ENCODE results near the gene NOVA1.

NOVA1 gene

GRCh38 chr14:26463136-26463535 is 134.7 kb downstream of the NOVA1 start:
- Histone ChIP-seq H3K36me3 (ENCODE audit: control insufficient read depth, insufficient read depth, low read length) (no peaks in the 10 kb centered on the region), H3K4me3 (ENCODE audit: insufficient read depth, low read depth, low read length) (no peak overlapping the region), H3K27me3 (ENCODE audit: control insufficient read depth, insufficient read depth, low read length, poor library complexity, severe bottlenecking) (no peaks in the 10 kb centered on the region), H3K27ac (ENCODE audit: insufficient read depth, low read depth, low read length, poor library complexity, severe bottlenecking) (no peak overlapping the region), H3K9me3 (ENCODE audit: control insufficient read depth, low read length) (no peaks in the 10 kb centered on the region), H3K4me1 (ENCODE audit: control insufficient read depth, insufficient read depth, low read length) (no peaks in the 10 kb centered on the region)
- WGBS, 2 experiments: 100% methylated on average over 2 of the region's 2 CpGs; no CpG with 5 or more reads in 1 of the 2 experiments

- 92 to 94% methylated on average over 3 of the region's 3 CpGs for WGBS, 2 experiments
- Histone ChIP-seq H3K4me1 (ENCODE audit: control insufficient read depth, insufficient read depth, low read length) (no peaks in the 10 kb centered on the region), H3K4me3 (ENCODE audit: insufficient read depth, low read depth, low read length) (no peak overlapping the region), H3K36me3 (ENCODE audit: control insufficient read depth, insufficient read depth, low read length) (no peaks in the 10 kb centered on the region), H3K9me3 (ENCODE audit: control insufficient read depth, low read length) (no peaks in the 10 kb centered on the region), H3K27me3 (ENCODE audit: control insufficient read depth, insufficient read depth, low read length, poor library complexity, severe bottlenecking) (no peaks in the 10 kb centered on the region), H3K27ac (ENCODE audit: insufficient read depth, low read depth, low read length, poor library complexity, severe bottlenecking) (no peak overlapping the region)
Observed at GRCh38 chr14:26454105-26454504, 143.7 kb downstream of the NOVA1 start.

GRCh38 chr14:26448181-26448855 is 149.5 kb downstream of the NOVA1 start:
- Histone ChIP-seq H3K36me3 (ENCODE audit: control insufficient read depth, insufficient read depth, low read length) (no peaks in the 10 kb centered on the region), H3K9me3 (ENCODE audit: control insufficient read depth, low read length) (no peaks in the 10 kb centered on the region), H3K27me3 (ENCODE audit: control insufficient read depth, insufficient read depth, low read length, poor library complexity, severe bottlenecking) (no peaks in the 10 kb centered on the region), H3K4me1 (ENCODE audit: control insufficient read depth, insufficient read depth, low read length) (no peaks in the 10 kb centered on the region), H3K27ac (ENCODE audit: insufficient read depth, low read depth, low read length, poor library complexity, severe bottlenecking) (no peak overlapping the region), H3K4me3 (ENCODE audit: insufficient read depth, low read depth, low read length) (no peak overlapping the region)
- WGBS, 2 experiments: 92 to 94% methylated on average over 5 of the region's 5 CpGs

- no peaks in the 10 kb centered on the region for H3K4me1 ChIP-seq (ENCODE audit: control insufficient read depth, insufficient read depth, low read length)
- no peak overlapping the region for H3K27ac ChIP-seq (ENCODE audit: insufficient read depth, low read depth, low read length, poor library complexity, severe bottlenecking)
- no peaks in the 10 kb centered on the region for H3K27me3 ChIP-seq (ENCODE audit: control insufficient read depth, insufficient read depth, low read length, poor library complexity, severe bottlenecking)
- H3K36me3 ChIP-seq (ENCODE audit: control insufficient read depth, insufficient read depth, low read length): no peaks in the 10 kb centered on the region
- 93 to 94% methylated on average over 3 of the region's 3 CpGs for WGBS, 2 experiments
- no peak overlapping the region for H3K4me3 ChIP-seq (ENCODE audit: insufficient read depth, low read depth, low read length)
- H3K9me3 ChIP-seq (ENCODE audit: control insufficient read depth, low read length): no peaks in the 10 kb centered on the region
Observed at GRCh38 chr14:26444822-26445221, 153.0 kb downstream of the NOVA1 start.

GRCh38 chr14:26443654-26444053 is 154.2 kb downstream of the NOVA1 start:
- no peaks in the 10 kb centered on the region for H3K9me3 ChIP-seq (ENCODE audit: control insufficient read depth, low read length)
- H3K4me3 ChIP-seq (ENCODE audit: insufficient read depth, low read depth, low read length): no peak overlapping the region
- H3K27ac ChIP-seq (ENCODE audit: insufficient read depth, low read depth, low read length, poor library complexity, severe bottlenecking): no peak overlapping the region
- no peaks in the 10 kb centered on the region for H3K27me3 ChIP-seq (ENCODE audit: control insufficient read depth, insufficient read depth, low read length, poor library complexity, severe bottlenecking)
- WGBS, 2 experiments: 90 to 100% methylated on average over 1 of the region's 2 CpGs
- no peaks in the 10 kb centered on the region for H3K36me3 ChIP-seq (ENCODE audit: control insufficient read depth, insufficient read depth, low read length)
- H3K4me1 ChIP-seq (ENCODE audit: control insufficient read depth, insufficient read depth, low read length): no peaks in the 10 kb centered on the region

- H3K9me3 ChIP-seq (ENCODE audit: control insufficient read depth, low read length): no peaks in the 10 kb centered on the region
- H3K27ac ChIP-seq (ENCODE audit: insufficient read depth, low read depth, low read length, poor library complexity, severe bottlenecking): no peak overlapping the region
- H3K4me1 ChIP-seq (ENCODE audit: control insufficient read depth, insufficient read depth, low read length): no peaks in the 10 kb centered on the region
- no peaks in the 10 kb centered on the region for H3K36me3 ChIP-seq (ENCODE audit: control insufficient read depth, insufficient read depth, low read length)
- H3K4me3 ChIP-seq (ENCODE audit: insufficient read depth, low read depth, low read length): no peak overlapping the region
- no peaks in the 10 kb centered on the region for H3K27me3 ChIP-seq (ENCODE audit: control insufficient read depth, insufficient read depth, low read length, poor library complexity, severe bottlenecking)
Observed at GRCh38 chr14:26429205-26429604, 168.6 kb downstream of the NOVA1 start.

GRCh38 chr14:26427097-26427496 is 170.7 kb downstream of the NOVA1 start:
- Histone ChIP-seq H3K27ac (ENCODE audit: insufficient read depth, low read depth, low read length, poor library complexity, severe bottlenecking) (no peak overlapping the region), H3K36me3 (ENCODE audit: control insufficient read depth, insufficient read depth, low read length) (no peaks in the 10 kb centered on the region), H3K4me1 (ENCODE audit: control insufficient read depth, insufficient read depth, low read length) (no peaks in the 10 kb centered on the region), H3K9me3 (ENCODE audit: control insufficient read depth, low read length) (no peaks in the 10 kb centered on the region), H3K4me3 (ENCODE audit: insufficient read depth, low read depth, low read length) (no peak overlapping the region), H3K27me3 (ENCODE audit: control insufficient read depth, insufficient read depth, low read length, poor library complexity, severe bottlenecking) (no peaks in the 10 kb centered on the region)
- WGBS, 2 experiments: 89 to 91% methylated on average over 4 of the region's 5 CpGs

- 81 to 87% methylated on average over 2 of the region's 2 CpGs for WGBS, 2 experiments
- H3K4me3 ChIP-seq (ENCODE audit: insufficient read depth, low read depth, low read length): no peak overlapping the region
- no peaks in the 10 kb centered on the region for H3K9me3 ChIP-seq (ENCODE audit: control insufficient read depth, low read length)
- no peaks in the 10 kb centered on the region for H3K27me3 ChIP-seq (ENCODE audit: control insufficient read depth, insufficient read depth, low read length, poor library complexity, severe bottlenecking)
- H3K36me3 ChIP-seq (ENCODE audit: control insufficient read depth, insufficient read depth, low read length): no peaks in the 10 kb centered on the region
- H3K4me1 ChIP-seq (ENCODE audit: control insufficient read depth, insufficient read depth, low read length): no peaks in the 10 kb centered on the region
- no peak overlapping the region for H3K27ac ChIP-seq (ENCODE audit: insufficient read depth, low read depth, low read length, poor library complexity, severe bottlenecking)
Observed at GRCh38 chr14:26424537-26424936, 173.3 kb downstream of the NOVA1 start.

- no peak overlapping the region for H3K4me3 ChIP-seq (ENCODE audit: insufficient read depth, low read depth, low read length)
- 90 to 92% methylated on average over 7 of the region's 7 CpGs for WGBS, 2 experiments
- H3K27ac ChIP-seq (ENCODE audit: insufficient read depth, low read depth, low read length, poor library complexity, severe bottlenecking): no peak overlapping the region
- H3K27me3 ChIP-seq (ENCODE audit: control insufficient read depth, insufficient read depth, low read length, poor library complexity, severe bottlenecking): no peaks in the 10 kb centered on the region
- no peaks in the 10 kb centered on the region for H3K9me3 ChIP-seq (ENCODE audit: control insufficient read depth, low read length)
- H3K36me3 ChIP-seq (ENCODE audit: control insufficient read depth, insufficient read depth, low read length): no peaks in the 10 kb centered on the region
- H3K4me1 ChIP-seq (ENCODE audit: control insufficient read depth, insufficient read depth, low read length): no peaks in the 10 kb centered on the region
Observed at GRCh38 chr14:26415618-26416123, 182.2 kb downstream of the NOVA1 start.

- H3K9me3 ChIP-seq (ENCODE audit: control insufficient read depth, low read length): no peaks in the 10 kb centered on the region
- no peaks in the 10 kb centered on the region for H3K36me3 ChIP-seq (ENCODE audit: control insufficient read depth, insufficient read depth, low read length)
- no peaks in the 10 kb centered on the region for H3K4me1 ChIP-seq (ENCODE audit: control insufficient read depth, insufficient read depth, low read length)
- no peak overlapping the region for H3K27ac ChIP-seq (ENCODE audit: insufficient read depth, low read depth, low read length, poor library complexity, severe bottlenecking)
- H3K27me3 ChIP-seq (ENCODE audit: control insufficient read depth, insufficient read depth, low read length, poor library complexity, severe bottlenecking): no peaks in the 10 kb centered on the region
- H3K4me3 ChIP-seq (ENCODE audit: insufficient read depth, low read depth, low read length): no peak overlapping the region
Observed at GRCh38 chr14:26414926-26415325, 182.9 kb downstream of the NOVA1 start.

- no peak overlapping the region for H3K4me3 ChIP-seq (ENCODE audit: insufficient read depth, low read depth, low read length)
- 71 to 100% methylated on average over 1 of the region's 1 CpG for WGBS, 2 experiments
- H3K9me3 ChIP-seq (ENCODE audit: control insufficient read depth, low read length): no peaks in the 10 kb centered on the region
Observed at GRCh38 chr14:26414103-26414502, 183.7 kb downstream of the NOVA1 start.

More at GRCh38 chr14:26414103-26414502, 183.7 kb downstream of the NOVA1 start:
- Histone ChIP-seq H3K4me1 (ENCODE audit: control insufficient read depth, insufficient read depth, low read length) (no peaks in the 10 kb centered on the region), H3K27ac (ENCODE audit: insufficient read depth, low read depth, low read length, poor library complexity, severe bottlenecking) (no peak overlapping the region), H3K36me3 (ENCODE audit: control insufficient read depth, insufficient read depth, low read length) (no peaks in the 10 kb centered on the region), H3K27me3 (ENCODE audit: control insufficient read depth, insufficient read depth, low read length, poor library complexity, severe bottlenecking) (no peaks in the 10 kb centered on the region)

Data from ectodermal cell (in vitro differentiated cells).